Heart left ventricle (tissue), 13 donors: Measurements from ENCODE around the gene EP400.

Source experiments
- POLR2A ChIP-seq, 2 donors: fragments of 450-650 bp; IDR thresholded peaks; one replicate each; pipeline ENCODE4 v1.6.1; 2017; ENCODE audit warnings: antibody characterized with exemption in 2 of 2, mild to moderate bottlenecking in 2 of 2, moderate library complexity in 2 of 2
- TF ChIP-seq, protein P1 (sequence below), 12 donors: fragments of 200-600 bp; sonication (generic) in 4 of 12; IDR thresholded peaks; one replicate each; pipeline versions ENCODE4 v1.5.0 to v1.8.0; 2018 to 2022; ENCODE audit warnings: antibody characterized with exemption in 12 of 12, mild to moderate bottlenecking in 5 of 12
- donor health status: ischemic (EF 13 %, LVEDD 7.1; RV severe dilation, severe dysfunction).
- donor health status: DM: no; HTN: yes; CAD: no.
- donor health status: DM: no; HTN: no; CAD: no.
- donor health status: ischemic (EF 25% LVEDD 6.9; RV normal size, moderate dysfunction).
- donor health status: ischemic (EF 25% LVEDD 5.7; RV mildly dilated, moderate dysfunction).
- donor health status: ischemic (EF 35%, LVEDD 5.7; RV mildly dilated, moderate dysfunction).
- donor health status: nonischemic (EF 11% LVEDD 7.7; RV severe dilation, severe dysfunction).
- donor health status: DM: yes; HTN: yes; CAD: no.
- donor health status: PGD.
- donor health status: ischemic (EF 29% LVEDD 5.4; RV normal size, mild dysfunction).
- donor health status: nonischemic (EF 23%, LVEDD 6.1; RV moderate dilation, normal function).

GRCh38 chr12:131907379-131908091, 42.2 kb upstream of the EP400 start:
- TF ChIP-seq POLR2A (IDR thresholded peaks at IDR 0.05): no peak
- TF ChIP-seq, protein P1, sequence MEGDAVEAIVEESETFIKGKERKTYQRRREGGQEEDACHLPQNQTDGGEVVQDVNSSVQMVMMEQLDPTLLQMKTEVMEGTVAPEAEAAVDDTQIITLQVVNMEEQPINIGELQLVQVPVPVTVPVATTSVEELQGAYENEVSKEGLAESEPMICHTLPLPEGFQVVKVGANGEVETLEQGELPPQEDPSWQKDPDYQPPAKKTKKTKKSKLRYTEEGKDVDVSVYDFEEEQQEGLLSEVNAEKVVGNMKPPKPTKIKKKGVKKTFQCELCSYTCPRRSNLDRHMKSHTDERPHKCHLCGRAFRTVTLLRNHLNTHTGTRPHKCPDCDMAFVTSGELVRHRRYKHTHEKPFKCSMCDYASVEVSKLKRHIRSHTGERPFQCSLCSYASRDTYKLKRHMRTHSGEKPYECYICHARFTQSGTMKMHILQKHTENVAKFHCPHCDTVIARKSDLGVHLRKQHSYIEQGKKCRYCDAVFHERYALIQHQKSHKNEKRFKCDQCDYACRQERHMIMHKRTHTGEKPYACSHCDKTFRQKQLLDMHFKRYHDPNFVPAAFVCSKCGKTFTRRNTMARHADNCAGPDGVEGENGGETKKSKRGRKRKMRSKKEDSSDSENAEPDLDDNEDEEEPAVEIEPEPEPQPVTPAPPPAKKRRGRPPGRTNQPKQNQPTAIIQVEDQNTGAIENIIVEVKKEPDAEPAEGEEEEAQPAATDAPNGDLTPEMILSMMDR (IDR thresholded peaks at IDR 0.05): no peak
